Heart left ventricle (tissue), 13 donors: ENCODE measurements around the gene GPR31.

Experiments used
- POLR2A ChIP-seq, 2 donors: fragments of 450-650 bp; IDR thresholded peaks; one replicate each; pipeline ENCODE4 v1.6.1; 2017; ENCODE audit warnings: antibody characterized with exemption in 2 of 2, mild to moderate bottlenecking in 2 of 2, moderate library complexity in 2 of 2
- TF ChIP-seq, protein P1 (sequence below), 12 donors: fragments of 200-600 bp; sonication (generic) in 4 of 12; IDR thresholded peaks; one replicate each; pipeline versions ENCODE4 v1.5.0 to v1.8.0; 2018 to 2022; ENCODE audit warnings: antibody characterized with exemption in 12 of 12, mild to moderate bottlenecking in 5 of 12
- donor health status: ischemic (EF 13 %, LVEDD 7.1; RV severe dilation, severe dysfunction).
- donor health status: DM: no; HTN: yes; CAD: no.
- donor health status: DM: no; HTN: no; CAD: no.
- donor health status: ischemic (EF 25% LVEDD 6.9; RV normal size, moderate dysfunction).
- donor health status: ischemic (EF 25% LVEDD 5.7; RV mildly dilated, moderate dysfunction).
- donor health status: ischemic (EF 35%, LVEDD 5.7; RV mildly dilated, moderate dysfunction).
- donor health status: nonischemic (EF 11% LVEDD 7.7; RV severe dilation, severe dysfunction).
- donor health status: DM: yes; HTN: yes; CAD: no.
- donor health status: PGD.
- donor health status: ischemic (EF 29% LVEDD 5.4; RV normal size, mild dysfunction).
- donor health status: nonischemic (EF 23%, LVEDD 6.1; RV moderate dilation, normal function).

GRCh38 chr6:167129562-167129961 lies 28.2 kb downstream of the GPR31 start:
- TF ChIP-seq, protein P1, sequence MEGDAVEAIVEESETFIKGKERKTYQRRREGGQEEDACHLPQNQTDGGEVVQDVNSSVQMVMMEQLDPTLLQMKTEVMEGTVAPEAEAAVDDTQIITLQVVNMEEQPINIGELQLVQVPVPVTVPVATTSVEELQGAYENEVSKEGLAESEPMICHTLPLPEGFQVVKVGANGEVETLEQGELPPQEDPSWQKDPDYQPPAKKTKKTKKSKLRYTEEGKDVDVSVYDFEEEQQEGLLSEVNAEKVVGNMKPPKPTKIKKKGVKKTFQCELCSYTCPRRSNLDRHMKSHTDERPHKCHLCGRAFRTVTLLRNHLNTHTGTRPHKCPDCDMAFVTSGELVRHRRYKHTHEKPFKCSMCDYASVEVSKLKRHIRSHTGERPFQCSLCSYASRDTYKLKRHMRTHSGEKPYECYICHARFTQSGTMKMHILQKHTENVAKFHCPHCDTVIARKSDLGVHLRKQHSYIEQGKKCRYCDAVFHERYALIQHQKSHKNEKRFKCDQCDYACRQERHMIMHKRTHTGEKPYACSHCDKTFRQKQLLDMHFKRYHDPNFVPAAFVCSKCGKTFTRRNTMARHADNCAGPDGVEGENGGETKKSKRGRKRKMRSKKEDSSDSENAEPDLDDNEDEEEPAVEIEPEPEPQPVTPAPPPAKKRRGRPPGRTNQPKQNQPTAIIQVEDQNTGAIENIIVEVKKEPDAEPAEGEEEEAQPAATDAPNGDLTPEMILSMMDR (IDR thresholded peaks at IDR 0.05) = no peak
- TF ChIP-seq POLR2A (IDR thresholded peaks at IDR 0.05) = no peak
